Measurements from ENCODE around the gene BCAR3. TPM values are rescaled to one million over a fixed set of nuclear protein-coding genes. Genes with fewer than 3 reads are reported as not detected.

BCAR3 gene
- total and polyA plus RNA-seq, 2 donors from 2014 or later = 25.4 to 28.4 TPM

DNA sequence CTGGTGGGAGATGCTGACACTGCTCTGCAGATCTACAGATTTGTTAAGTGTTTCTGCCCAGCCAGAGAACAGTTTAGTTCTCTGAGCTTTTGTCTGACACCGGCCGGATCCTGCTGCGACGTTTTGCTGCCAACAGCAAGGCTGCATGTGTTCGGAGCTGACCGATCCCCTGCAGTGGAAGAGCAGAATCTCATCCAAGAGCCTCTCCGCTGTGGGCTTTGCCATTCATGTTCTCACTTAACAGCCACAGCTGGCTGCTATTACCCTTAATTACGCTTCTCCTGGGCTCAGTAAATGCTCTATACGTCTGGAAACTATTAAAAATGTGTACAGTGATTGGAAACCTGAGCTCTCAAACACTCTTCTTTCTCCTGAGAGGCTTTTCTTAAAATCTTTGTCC lies 105.3 kb downstream of the BCAR3 start:
- DNase-seq (peak in 1 of 5 donors; percentile 53), FAIRE-seq (no peak)
- Histone ChIP-seq H3K27me3 (ENCODE audit: control insufficient read depth, insufficient read depth, low read length) (no peaks in the 10 kb centered on the region), H3K4me1 (ENCODE audit: control insufficient read depth in 2 of 3, insufficient read depth in 2 of 3, low read depth in 1 of 3, low read length in 3 of 3) (peaks cover 0 to 24% (median 17%) of the 10 kb centered on the region in 3 donors), H3K4me3 (ENCODE audit: low read length in 3 of 3) (no peak overlapping the region), H3K9ac (ENCODE audit: low read length in 3 of 3) (no peak overlapping the region), H3K9me3 (ENCODE audit: control insufficient read depth in 2 of 3, insufficient read depth in 1 of 3, low read length in 3 of 3) (no peaks in the 10 kb centered on the region), H3K27ac (ENCODE audit: low read depth in 2 of 2, low read length in 2 of 2) (peak overlapping the region in 1 of 2 donors; percentile 26), H3K36me3 (ENCODE audit: control insufficient read depth in 2 of 3, insufficient read depth in 3 of 3, low read length in 3 of 3) (peaks cover 2 to 42% (median 13%) of the 10 kb centered on the region in 3 donors)
- intact Hi-C loops (cut with DNase I) = no loop called here
- TF ChIP-seq, protein P1, sequence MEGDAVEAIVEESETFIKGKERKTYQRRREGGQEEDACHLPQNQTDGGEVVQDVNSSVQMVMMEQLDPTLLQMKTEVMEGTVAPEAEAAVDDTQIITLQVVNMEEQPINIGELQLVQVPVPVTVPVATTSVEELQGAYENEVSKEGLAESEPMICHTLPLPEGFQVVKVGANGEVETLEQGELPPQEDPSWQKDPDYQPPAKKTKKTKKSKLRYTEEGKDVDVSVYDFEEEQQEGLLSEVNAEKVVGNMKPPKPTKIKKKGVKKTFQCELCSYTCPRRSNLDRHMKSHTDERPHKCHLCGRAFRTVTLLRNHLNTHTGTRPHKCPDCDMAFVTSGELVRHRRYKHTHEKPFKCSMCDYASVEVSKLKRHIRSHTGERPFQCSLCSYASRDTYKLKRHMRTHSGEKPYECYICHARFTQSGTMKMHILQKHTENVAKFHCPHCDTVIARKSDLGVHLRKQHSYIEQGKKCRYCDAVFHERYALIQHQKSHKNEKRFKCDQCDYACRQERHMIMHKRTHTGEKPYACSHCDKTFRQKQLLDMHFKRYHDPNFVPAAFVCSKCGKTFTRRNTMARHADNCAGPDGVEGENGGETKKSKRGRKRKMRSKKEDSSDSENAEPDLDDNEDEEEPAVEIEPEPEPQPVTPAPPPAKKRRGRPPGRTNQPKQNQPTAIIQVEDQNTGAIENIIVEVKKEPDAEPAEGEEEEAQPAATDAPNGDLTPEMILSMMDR (IDR thresholded peaks at IDR 0.05; ENCODE audit: borderline replicate concordance, extremely low read depth, insufficient read depth) = no peak

DNA sequence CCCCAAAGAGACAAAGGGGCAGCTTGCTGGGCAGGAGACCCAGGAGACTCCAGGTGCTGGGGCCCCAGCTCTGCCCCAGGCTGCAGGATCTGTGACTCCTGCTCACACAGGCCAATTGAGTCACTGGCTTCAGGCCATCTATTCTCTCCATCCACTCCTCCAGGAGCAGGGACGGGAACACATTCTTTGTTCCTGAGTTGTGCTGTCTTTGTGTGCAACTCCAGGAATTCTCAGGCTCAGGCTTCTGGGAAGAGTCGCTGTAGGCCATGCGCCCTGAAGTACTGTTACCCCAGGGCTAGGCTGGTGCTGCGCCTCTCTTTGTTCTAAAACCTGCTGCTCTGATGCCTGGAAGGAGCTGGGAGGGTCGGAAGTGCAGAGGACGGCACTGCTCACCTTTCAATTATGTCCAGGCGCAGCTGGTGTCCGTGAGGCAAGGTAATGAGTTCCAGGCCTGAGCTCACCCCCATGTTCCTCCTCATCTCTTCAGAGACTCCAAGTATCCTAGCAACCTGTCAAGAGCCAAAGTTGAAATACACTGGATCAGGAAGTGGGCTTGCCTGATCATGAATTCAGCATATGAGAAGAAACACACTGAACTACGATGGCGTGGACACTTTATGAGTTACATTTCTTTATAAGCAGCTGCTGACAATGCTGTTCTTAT lies 105.9 kb downstream of the BCAR3 start:
- TF ChIP-seq, protein P1 (IDR thresholded peaks at IDR 0.05; ENCODE audit: borderline replicate concordance, extremely low read depth, insufficient read depth) = no peak
- FAIRE-seq (no peak), DNase-seq (peak in 2 of 5 donors; percentile 15 to 37)
- Histone ChIP-seq H3K36me3 (ENCODE audit: control insufficient read depth in 2 of 3, insufficient read depth in 3 of 3, low read length in 3 of 3) (peaks cover 2 to 42% (median 13%) of the 10 kb centered on the region in 3 donors), H3K27me3 (ENCODE audit: control insufficient read depth, insufficient read depth, low read length) (no peaks in the 10 kb centered on the region), H3K4me1 (ENCODE audit: control insufficient read depth in 2 of 3, insufficient read depth in 2 of 3, low read depth in 1 of 3, low read length in 3 of 3) (peaks cover 0 to 24% (median 17%) of the 10 kb centered on the region in 3 donors), H3K27ac (ENCODE audit: low read depth in 2 of 2, low read length in 2 of 2) (peak overlapping the region in 1 of 2 donors; percentile 26), H3K9ac (ENCODE audit: low read length in 3 of 3) (no peak overlapping the region), H3K4me3 (ENCODE audit: low read length in 3 of 3) (no peak overlapping the region), H3K9me3 (ENCODE audit: control insufficient read depth in 2 of 3, insufficient read depth in 1 of 3, low read length in 3 of 3) (no peaks in the 10 kb centered on the region)
- intact Hi-C loops (cut with DNase I) = no loop called here

DNA sequence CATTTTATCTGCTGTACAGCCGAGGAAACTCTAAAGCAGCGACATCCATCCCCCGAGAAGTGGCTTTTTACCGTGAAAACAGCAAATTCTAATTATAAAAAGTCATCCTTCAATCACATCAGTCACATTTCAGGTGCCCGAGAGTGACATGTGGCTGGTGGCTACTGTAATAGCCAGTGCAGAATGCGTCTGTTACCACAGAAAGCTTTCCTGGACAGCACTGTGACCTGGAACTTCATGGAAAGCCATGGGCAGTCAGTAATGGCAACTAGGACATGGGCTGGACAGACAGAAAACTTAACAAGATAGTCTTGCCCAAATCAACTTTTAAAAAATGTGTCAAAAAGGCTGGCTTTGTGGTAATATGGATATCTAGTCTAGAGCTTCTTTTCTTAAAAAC lies 106.6 kb downstream of the BCAR3 start:
- intact Hi-C loops (cut with DNase I) = no loop called here
- peaks cover 0 to 19% (median 14%) of the 10 kb centered on the region in 3 donors for H3K4me1 ChIP-seq (ENCODE audit: control insufficient read depth in 2 of 3, insufficient read depth in 2 of 3, low read depth in 1 of 3, low read length in 3 of 3)
- TF ChIP-seq, protein P1 (IDR thresholded peaks at IDR 0.05; ENCODE audit: borderline replicate concordance, extremely low read depth, insufficient read depth) = no peak
- H3K4me3 ChIP-seq (ENCODE audit: low read length in 3 of 3) = no peak overlapping the region
- peaks cover 2 to 42% (median 17%) of the 10 kb centered on the region in 3 donors for H3K36me3 ChIP-seq (ENCODE audit: control insufficient read depth in 2 of 3, insufficient read depth in 3 of 3, low read length in 3 of 3)
- FAIRE-seq = no peak
- H3K27me3 ChIP-seq (ENCODE audit: control insufficient read depth, insufficient read depth, low read length) = no peaks in the 10 kb centered on the region
- DNase-seq = no peak
- H3K9me3 ChIP-seq (ENCODE audit: control insufficient read depth in 2 of 3, insufficient read depth in 1 of 3, low read length in 3 of 3) = no peaks in the 10 kb centered on the region
- H3K27ac ChIP-seq (ENCODE audit: low read depth in 2 of 2, low read length in 2 of 2) = peak overlapping the region in 1 of 2 donors; percentile 5
- H3K9ac ChIP-seq (ENCODE audit: low read length in 3 of 3) = no peak overlapping the region

Measured in kidney (tissue), 14 donors.